NCI-H82 treated with DMSO at 0.1 percent for 48 hours (cell line): ENCODE results near the gene PRAMEF10.
"Not testable (repeated sequence)": the region's sequence is repeated elsewhere in the genome, so short reads cannot be mapped to it uniquely, and the experiment has no call there.

Experiments used
- DNase-seq: peaks from one replicate; lab custom pipeline; 2025; ENCODE audit not compliant: unreplicated experiment; lab: John Stamatoyannopoulos, UW

The PRAMEF10 gene, protein sequence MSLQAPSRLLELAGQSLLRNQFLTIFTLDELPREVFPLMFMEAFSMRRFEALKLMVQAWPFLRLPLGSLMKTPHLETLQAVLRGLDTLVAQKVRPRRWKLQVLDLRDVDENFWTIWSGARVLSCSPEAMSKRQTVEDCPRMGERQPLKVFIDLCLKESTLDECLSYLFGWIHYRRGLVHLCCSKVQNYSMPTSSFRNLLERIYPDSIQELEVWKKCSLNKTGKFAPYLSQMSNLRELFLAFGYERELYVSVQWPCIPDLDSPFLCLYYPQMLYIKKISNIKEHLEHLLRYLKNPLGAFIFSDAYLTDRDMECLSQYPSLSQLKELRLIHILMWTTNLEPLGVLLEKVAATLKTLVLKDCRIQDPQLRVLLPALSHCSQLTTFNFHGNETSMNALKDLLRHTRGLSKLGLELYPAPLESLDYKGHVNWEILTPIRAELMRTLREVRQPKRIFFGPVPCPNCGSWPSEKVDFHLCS

GRCh38 chr1:12898170-12898569 lies at the start of gene PRAMEF10:
Gene PRAMEF10, minus strand, starts transcription at chr1:12898270. Its CDS starts 2,423 bp downstream, at chr1:12895847.
- DNase-seq = not testable (repeated sequence)

- DNase-seq = not testable (repeated sequence)
These were observed 49.4 kb upstream of the PRAMEF10 start, which contains the start of gene PRAMEF6 for GRCh38 chr1:12947480-12947879. Gene PRAMEF6, minus strand, starts transcription at chr1:12947580. Its CDS starts 5,062 bp downstream, at chr1:12942518.

- not testable (repeated sequence) for DNase-seq
These were observed 26.3 kb upstream of the PRAMEF10 start for GRCh38 chr1:12924368-12924767.

DNA sequence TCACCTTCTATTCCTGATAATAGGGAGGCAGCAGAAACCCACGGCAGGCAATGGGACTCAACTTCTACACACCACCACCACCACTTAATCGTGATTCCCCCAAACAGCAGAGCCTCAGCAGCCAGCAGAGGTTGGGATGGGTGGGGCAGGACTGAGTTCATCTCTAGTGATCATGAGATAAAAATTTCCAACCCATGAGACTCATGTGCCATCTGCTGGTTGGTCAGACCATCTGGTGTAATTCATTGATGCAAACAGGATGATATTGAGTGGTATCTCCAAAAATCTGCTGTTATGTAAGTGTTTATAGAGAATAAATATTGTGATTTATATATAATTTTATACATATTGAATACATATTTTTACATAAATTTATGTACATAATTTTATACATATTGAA lies 23.7 kb upstream of the PRAMEF10 start:
- DNase-seq = not testable (repeated sequence)

DNA sequence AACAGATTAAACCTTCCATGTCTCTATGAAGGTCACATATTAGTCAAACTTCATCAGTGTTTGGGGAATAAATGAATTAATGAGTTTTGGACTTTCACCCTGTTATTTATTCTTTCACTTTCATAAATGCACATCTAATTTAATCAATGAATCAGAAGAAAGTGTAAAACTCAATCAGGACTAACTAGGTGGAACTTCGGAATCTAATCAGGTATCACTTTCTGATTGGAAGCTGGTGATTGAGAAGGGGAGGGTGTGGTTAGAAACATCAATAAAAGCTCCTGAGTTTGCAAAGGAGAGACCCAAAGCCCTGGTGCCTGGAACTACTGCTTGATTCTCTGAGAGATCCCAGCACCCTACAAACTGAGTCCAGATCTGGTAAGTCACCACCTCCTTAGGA lies 18.2 kb upstream of the PRAMEF10 start, which contains the start of gene PRAMEF7:
Gene PRAMEF7, plus strand, starts transcription at position 301 of the 400 bp plus-strand sequence. CDS start 1,083 bp downstream, outside the sequence.
- DNase-seq = not testable (repeated sequence)

GRCh38 chr1:12903793-12904572 lies 5.9 kb upstream of the PRAMEF10 start:
- not testable (repeated sequence) for DNase-seq

DNA sequence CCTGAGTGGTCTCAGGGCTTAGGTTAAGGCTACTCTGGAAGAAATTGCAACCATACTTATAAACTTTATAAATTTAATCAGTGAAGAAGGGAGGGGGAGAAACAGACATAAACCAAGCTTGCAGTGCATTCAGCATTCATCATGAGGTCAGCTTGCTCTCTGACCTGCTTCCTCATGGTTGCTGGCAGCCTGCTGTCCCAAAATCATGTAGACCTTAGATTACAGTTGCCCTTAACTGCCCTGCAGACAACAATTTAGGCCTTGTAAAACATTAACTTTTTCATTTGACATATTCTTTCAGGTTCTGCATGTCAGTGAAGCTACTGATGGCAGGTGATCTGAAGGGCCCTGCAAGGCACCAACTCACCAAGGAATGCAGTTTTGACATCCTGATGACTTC lies 1.1 kb upstream of the PRAMEF10 start:
- DNase-seq = not testable (repeated sequence)

GRCh38 chr1:12886101-12886500 lies 12.0 kb downstream of the PRAMEF10 start, which contains the start of gene PRAMEF4:
Gene PRAMEF4, minus strand, starts transcription at chr1:12886201. Its CDS starts 2,807 bp downstream, at chr1:12883394.
- DNase-seq = not testable (repeated sequence)

DNA sequence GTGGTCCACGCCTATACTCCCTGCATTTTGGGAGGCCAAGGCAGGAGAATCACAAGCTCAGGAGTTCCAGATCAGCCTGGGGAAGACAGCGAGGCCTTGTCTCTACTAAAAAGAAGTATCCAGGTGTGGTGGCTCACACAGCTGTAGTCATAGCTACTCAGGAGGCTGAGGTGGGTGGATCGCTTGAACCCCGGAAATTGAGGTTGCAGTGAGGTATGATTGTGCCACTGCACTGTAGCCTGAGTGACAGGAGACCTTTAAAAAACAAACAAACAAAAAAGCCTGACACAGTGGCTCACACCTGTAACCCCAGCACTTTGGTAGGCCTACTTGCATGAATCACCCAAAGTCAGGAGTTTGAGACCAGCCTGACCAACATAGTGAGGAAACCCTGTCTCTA lies 19.6 kb downstream of the PRAMEF10 start:
- not testable (repeated sequence) for DNase-seq

GRCh38 chr1:12863131-12863880 lies 34.8 kb downstream of the PRAMEF10 start:
- not testable (repeated sequence) for DNase-seq

- not testable (repeated sequence) for DNase-seq
These were observed 41.3 kb downstream of the PRAMEF10 start, which contains the start of gene PRAMEF2 for GRCh38 chr1:12856786-12857185. Gene PRAMEF2, plus strand, starts transcription at chr1:12857086. Its CDS starts 1,924 bp downstream, at chr1:12859010.

DNA sequence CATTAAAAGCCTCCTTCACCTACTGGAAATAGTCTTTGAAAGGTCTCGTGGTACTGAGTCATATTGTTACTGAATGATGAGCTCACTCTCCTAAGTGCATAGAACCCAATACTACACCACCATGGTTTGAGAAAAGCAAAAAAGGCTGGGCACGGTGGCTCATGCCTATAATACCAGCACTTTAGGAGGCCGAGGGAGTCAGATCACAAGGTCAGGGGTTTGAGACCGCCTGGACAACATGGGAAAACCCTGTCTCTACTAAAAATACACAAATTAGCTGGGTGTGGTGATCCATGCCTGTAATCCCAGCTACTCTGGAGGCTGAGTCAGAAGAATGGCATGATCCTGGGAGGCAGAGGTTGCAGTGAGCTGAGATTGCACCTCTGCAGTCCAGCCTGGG lies 46.3 kb downstream of the PRAMEF10 start:
- DNase-seq = no peak

- not testable (repeated sequence) for DNase-seq
These were observed 49.5 kb downstream of the PRAMEF10 start, which contains the start of gene HNRNPCL1 for GRCh38 chr1:12848620-12849019. Gene HNRNPCL1, minus strand, starts transcription at chr1:12848720. Its CDS starts 431 bp downstream, at chr1:12848289.
